VCaP (cell line): ENCODE data around the gene RFTN2.
"Not testable (repeated sequence)": the region's sequence is repeated elsewhere in the genome, so short reads cannot be mapped to it uniquely, and the experiment has no call there.

Experiments used
- H3K27ac ChIP-seq: fragments of 450-650 bp; 2 replicates; pipeline ENCODE4 v1.5.1; 2017
- TF ChIP-seq, protein P1 (sequence below): fragments of 450-650 bp; conservative IDR thresholded peaks from 2 replicates; pipeline ENCODE4 v1.5.1; 2017; ENCODE audit warnings: mild to moderate bottlenecking, moderate library complexity

Gene RFTN2, protein sequence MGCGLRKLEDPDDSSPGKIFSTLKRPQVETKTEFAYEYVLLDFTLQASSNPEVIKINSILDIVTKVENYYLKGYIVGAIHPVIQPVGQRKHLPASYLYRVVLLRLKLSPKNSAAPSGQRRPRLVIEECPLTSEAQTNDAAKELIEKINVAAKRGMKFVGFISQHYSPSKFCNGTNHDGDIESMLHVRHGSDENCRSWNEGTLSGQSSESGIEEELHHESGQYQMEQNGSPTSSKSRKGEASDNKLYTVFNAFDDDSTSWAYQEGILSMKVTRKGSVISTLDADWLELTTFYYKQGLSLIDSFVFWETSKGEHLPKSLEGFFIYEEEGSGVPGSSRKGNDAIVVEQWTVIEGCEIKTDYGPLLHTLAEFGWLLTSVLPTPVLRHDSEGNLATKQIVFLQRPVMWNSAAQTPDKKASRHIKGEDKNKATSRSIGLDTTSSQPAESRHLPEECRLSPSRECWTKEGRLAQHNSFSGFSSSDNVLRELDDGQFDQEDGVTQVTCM

DNA sequence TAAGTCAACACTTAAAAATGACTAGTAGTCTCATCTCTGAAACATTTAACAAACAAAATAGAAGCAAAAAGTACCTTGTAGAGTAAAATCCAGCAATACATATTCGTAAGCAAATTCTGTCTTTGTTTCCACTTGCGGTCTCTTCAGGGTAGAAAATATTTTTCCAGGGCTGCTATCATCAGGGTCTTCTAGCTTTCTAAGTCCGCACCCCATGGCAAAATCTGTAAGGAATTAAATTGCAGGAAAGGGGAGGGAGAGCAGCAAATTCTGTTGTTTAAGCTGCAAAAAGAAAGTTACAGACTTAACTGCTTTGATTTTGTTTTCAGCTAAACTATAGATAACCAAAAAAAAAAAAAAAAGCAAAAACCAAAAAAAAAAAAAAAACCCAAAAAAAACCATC, at the start of gene RFTN2:
Gene RFTN2 (minus strand): TSS at position 342 of the 400 bp plus-strand sequence. CDS start 129 bp downstream, at position 213.
- TF ChIP-seq, protein P1, sequence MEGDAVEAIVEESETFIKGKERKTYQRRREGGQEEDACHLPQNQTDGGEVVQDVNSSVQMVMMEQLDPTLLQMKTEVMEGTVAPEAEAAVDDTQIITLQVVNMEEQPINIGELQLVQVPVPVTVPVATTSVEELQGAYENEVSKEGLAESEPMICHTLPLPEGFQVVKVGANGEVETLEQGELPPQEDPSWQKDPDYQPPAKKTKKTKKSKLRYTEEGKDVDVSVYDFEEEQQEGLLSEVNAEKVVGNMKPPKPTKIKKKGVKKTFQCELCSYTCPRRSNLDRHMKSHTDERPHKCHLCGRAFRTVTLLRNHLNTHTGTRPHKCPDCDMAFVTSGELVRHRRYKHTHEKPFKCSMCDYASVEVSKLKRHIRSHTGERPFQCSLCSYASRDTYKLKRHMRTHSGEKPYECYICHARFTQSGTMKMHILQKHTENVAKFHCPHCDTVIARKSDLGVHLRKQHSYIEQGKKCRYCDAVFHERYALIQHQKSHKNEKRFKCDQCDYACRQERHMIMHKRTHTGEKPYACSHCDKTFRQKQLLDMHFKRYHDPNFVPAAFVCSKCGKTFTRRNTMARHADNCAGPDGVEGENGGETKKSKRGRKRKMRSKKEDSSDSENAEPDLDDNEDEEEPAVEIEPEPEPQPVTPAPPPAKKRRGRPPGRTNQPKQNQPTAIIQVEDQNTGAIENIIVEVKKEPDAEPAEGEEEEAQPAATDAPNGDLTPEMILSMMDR = no peak
- H3K27ac ChIP-seq = no peak within 1 kb of the TSS

DNA sequence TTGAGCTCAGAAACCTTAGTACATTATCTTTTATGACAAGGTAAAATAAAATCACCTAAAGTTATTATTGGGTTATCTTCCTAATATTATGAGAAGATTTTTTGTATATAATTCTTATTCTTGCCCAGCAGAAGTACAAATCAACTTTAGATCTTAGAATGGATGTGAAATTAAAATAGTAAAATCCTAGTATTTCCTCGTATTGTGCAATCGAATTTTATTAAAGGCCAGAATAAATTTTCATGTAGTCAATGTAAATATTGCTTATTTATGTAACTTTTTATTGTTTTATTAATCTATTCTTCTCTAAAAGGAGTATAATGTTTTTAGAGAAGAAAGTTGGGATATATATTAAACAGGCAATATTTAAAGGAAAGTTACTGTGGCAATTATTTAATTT, 42.5 kb upstream of the RFTN2 start:
- TF ChIP-seq, protein P1 = no peak
- no peak overlapping the region for H3K27ac ChIP-seq

DNA sequence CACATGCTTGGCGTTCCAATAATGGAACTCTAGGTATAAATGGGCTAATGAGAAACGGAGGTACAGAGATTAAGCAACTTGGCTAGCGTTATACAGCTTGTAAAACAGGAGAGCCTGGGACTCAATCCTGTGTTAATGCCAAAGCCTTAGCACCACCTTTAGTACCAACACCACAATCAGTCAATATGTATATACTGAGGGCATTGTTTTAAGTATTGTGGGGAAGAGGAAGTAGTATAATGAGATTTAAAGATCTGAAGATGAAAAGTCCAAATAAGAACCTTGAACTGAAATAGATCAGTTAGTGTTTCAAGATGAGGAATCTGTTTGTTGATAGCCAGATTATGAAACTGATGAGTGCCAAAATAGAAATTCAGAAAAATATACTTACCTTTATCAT, 37.9 kb upstream of the RFTN2 start:
- TF ChIP-seq, protein P1 = no peak
- H3K27ac ChIP-seq = no peak overlapping the region

DNA sequence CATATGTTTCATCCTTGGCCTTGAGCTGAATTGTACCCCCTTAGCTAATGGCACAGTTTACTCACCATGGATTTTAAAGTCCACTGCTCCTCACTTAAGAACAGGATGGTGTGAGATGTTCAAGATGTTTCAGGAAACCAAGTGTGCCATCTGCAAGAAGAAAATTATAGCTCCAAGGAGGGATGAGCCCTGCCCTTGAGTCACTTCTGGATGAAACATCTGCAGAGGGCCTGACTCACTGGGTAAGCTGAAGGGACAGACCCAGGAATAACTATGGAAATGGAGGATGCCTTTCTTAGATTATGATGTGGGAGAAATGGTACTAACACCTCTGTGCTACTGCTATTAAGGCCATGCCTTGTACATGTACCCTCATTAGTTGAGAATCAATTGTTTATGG, 36.2 kb upstream of the RFTN2 start:
- TF ChIP-seq, protein P1 = no peak

DNA sequence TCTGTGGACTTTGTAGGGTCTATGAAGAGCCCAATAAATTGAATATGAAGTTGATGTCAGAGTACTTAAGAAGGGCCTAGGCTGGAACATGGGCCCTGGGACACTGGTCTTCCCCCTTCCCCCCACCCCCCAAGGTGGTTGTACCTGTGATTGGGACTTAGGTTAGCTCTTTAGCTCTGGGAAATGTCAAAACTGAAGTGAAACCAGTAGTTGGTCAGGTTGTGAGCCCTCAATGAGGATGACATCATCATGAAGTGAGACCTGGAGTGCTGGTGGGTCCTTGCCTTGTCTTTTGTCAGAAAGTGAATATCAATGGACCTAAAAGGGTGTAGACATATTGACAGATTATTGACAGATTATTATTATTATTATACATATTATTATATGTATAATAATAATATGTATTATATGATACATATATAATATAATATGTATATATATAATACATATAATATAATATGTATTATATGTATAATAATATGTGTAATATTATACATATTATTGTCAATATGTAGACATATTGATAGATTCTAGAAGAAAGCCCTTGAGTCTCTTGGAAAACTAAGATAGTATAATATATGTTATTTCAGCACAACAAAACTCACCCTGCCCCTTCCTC, 35.1 kb upstream of the RFTN2 start:
- H3K27ac ChIP-seq = no peak overlapping the region
- TF ChIP-seq, protein P1 = no peak

More for the DNA sequence above, 36.2 kb upstream of the RFTN2 start:
- no peak overlapping the region for H3K27ac ChIP-seq

DNA sequence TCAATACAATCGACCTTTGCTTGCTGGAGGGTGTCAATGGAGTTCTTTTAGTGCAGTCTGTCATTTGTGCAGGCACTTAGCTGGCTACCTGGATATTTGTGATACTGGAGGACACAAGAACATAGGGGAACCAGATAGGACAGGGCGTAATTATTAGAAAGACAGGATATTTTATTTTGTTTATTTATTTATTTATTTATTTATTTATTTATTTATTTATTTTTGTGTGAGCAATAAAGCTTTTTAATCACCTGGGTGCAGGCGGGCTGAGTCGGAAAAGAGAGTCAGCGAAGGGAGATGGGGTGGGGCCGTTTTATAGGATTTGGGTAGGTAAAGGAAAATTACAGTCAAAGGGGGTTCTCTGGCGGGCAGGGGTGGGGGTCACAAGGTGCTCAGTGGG, 33.8 kb upstream of the RFTN2 start:
- not testable (repeated sequence) for H3K27ac ChIP-seq

DNA sequence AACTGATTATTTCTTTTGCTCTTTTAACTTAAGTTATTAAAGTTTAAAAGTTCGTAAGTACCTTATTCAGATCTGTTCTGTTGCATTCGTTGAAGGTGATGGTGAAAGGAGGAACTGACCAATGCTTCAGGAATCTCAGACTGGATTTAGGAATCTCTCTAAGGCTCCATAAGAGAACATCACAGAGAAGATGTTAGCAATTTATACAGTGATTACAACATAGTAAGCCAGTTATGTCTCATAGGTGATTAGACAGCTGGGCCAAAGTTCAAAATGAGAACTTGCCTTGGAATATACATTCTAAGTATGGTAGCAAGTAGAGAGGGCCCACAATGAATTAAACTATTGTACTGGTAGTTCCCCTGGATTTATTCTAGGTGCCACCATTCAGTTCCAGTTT, 32.9 kb upstream of the RFTN2 start:
- no peak overlapping the region for H3K27ac ChIP-seq
- TF ChIP-seq, protein P1 = no peak
